ENCODE measurements around the gene MYOCD.

GRCh38 chr17:12624211-12624610 is 41.5 kb upstream of the MYOCD start:
- TF ChIP-seq CTCF (IDR thresholded peaks at IDR 0.05; ENCODE audit: low read depth, low read length, missing input control), result no peak
- no peak for TF ChIP-seq JUND (IDR thresholded peaks at IDR 0.05)
- no peak for TF ChIP-seq SP1 (IDR thresholded peaks at IDR 0.05)
- TF ChIP-seq YY1 (IDR thresholded peaks at IDR 0.05), result no peak
- TF ChIP-seq FOXA1 (IDR thresholded peaks at IDR 0.05), result no peak
- no peak for TF ChIP-seq ZBTB33 (IDR thresholded peaks at IDR 0.05)
- TF ChIP-seq MAX (IDR thresholded peaks at IDR 0.05), result no peak
- TF ChIP-seq RAD21 (IDR thresholded peaks at IDR 0.05), result no peak
- no peak for TF ChIP-seq EGR1 (IDR thresholded peaks at IDR 0.05; ENCODE audit: low read depth in 2 of 2)
- TF ChIP-seq GABPA (IDR thresholded peaks at IDR 0.05 in 1 of 2, conservative IDR thresholded peaks at IDR 0.05 in 1 of 2), result no peak
- no peak for TF ChIP-seq HNF4A (conservative IDR thresholded peaks at IDR 0.05)
- no peak for TF ChIP-seq REST (IDR thresholded peaks at IDR 0.05)
